NT2/D1 (cell line): ENCODE results near the gene RPL38.

Experiments
- YY1 ChIP-seq: IDR thresholded peaks from 2 replicates; pipeline ENCODE4 v1.6.1; 2011; ENCODE audit not compliant: insufficient read length, insufficient read depth
- ZNF274 ChIP-seq: IDR thresholded peaks from 2 replicates; pipeline ENCODE4 v1.6.1; 2011; ENCODE audit warnings: mild to moderate bottlenecking, low read depth, low read length

DNA sequence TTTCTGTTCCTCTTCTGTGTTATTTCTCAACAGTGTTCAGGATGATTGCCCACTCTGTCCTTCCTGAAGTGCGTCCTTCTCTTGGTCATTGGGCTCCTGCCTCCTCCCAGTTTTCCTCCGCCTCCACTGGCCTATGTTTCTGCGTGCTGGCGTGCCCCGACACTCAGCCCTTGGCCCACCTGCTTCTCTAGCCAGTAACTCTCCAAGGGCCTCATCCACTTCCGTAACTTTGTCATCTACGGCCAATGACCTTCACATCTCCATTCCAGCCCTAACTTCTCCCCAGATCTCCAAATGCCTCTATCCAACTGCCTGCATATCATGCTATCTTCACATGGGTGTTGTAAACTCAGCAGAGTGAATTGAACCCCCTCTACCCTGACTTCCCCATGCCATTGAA lies 39.6 kb upstream of the RPL38 start:
- TF ChIP-seq ZNF274 (no peak), YY1 (no peak)
